G401 (cell line): ENCODE data around the gene HAS3. TPM values are rescaled to one million over a fixed set of nuclear protein-coding genes. Genes with fewer than 3 reads are reported as not detected.
"Not testable (repeated sequence)": the region's sequence is repeated elsewhere in the genome, so short reads cannot be mapped to it uniquely, and the experiment has no call there.

ENCODE experiments used
- DNase-seq: peaks from one replicate; pipeline ENCODE4 v3.0.0-alpha.2; 2015; ENCODE audit warnings: low spot score
- in situ Hi-C: cut with HindIII; loops from 2 replicates; pipeline ENCODE4 v1.10.0; 2016; ENCODE audit warnings: low sequenced_read_pairs, mixed read lengths
- total RNA-seq: library from RNA; depleted of rRNA; stranded (reverse); fragments of >200 nt; shearing (Covaris generic); gene quantifications from 2 replicates; pipeline ENCODE4 v1.2.3, GENCODE V29; 2014

The HAS3 gene
- total RNA-seq, 1 experiment from 2014 or later = 2.6 TPM

- in situ Hi-C loops = no loop called here
- DNase-seq = no peak
These were observed 9.0 kb downstream of the HAS3 start for GRCh38 chr16:69114346-69114975.

GRCh38 chr16:69114976-69115355 is 9.5 kb downstream of the HAS3 start:
- no peak for DNase-seq
- in situ Hi-C loops = no loop called here

- in situ Hi-C loops = no loop called here
- DNase-seq = no peak
These were observed 9.9 kb downstream of the HAS3 start for GRCh38 chr16:69115361-69115760.

GRCh38 chr16:69115837-69116236 is 10.4 kb downstream of the HAS3 start:
- in situ Hi-C loops = no loop called here
- DNase-seq = no peak

GRCh38 chr16:69116256-69116875 is 10.9 kb downstream of the HAS3 start:
- no peak for DNase-seq
- in situ Hi-C loops = no loop called here

GRCh38 chr16:69116906-69117305 is 11.5 kb downstream of the HAS3 start:
- no peak for DNase-seq
- in situ Hi-C loops = no loop called here

GRCh38 chr16:69118468-69118867 is 13.0 kb downstream of the HAS3 start:
- in situ Hi-C loops = no loop called here
- no peak for DNase-seq

GRCh38 chr16:69118994-69119393 is 13.5 kb downstream of the HAS3 start:
- no peak for DNase-seq
- in situ Hi-C loops = no loop called here

- in situ Hi-C loops = no loop called here
- DNase-seq = no peak
These were observed 14.1 kb downstream of the HAS3 start for GRCh38 chr16:69119536-69119935.

- in situ Hi-C loops = no loop called here
- DNase-seq = no peak
These were observed 14.7 kb downstream of the HAS3 start for GRCh38 chr16:69120096-69120664.

GRCh38 chr16:69123910-69124309 is 18.5 kb downstream of the HAS3 start:
- in situ Hi-C loops = no loop called here
- DNase-seq = peak; percentile 82

GRCh38 chr16:69124406-69124805 is 19.0 kb downstream of the HAS3 start:
- in situ Hi-C loops, DNase-seq: not testable (repeated sequence)

- in situ Hi-C loops, DNase-seq: not testable (repeated sequence)
These were observed 19.5 kb downstream of the HAS3 start for GRCh38 chr16:69124961-69125360.

- in situ Hi-C loops = no loop called here
These were observed 20.8 kb downstream of the HAS3 start for GRCh38 chr16:69126221-69126620.

GRCh38 chr16:69126801-69127200 is 21.3 kb downstream of the HAS3 start:
- DNase-seq, in situ Hi-C loops: not testable (repeated sequence)

More at GRCh38 chr16:69126221-69126620, 20.8 kb downstream of the HAS3 start:
- no peak for DNase-seq

- in situ Hi-C loops = no loop called here
- no peak for DNase-seq
These were observed 22.6 kb downstream of the HAS3 start for GRCh38 chr16:69127966-69128510.

- no peak for DNase-seq
- in situ Hi-C loops = no loop called here
These were observed 25.0 kb downstream of the HAS3 start for GRCh38 chr16:69130461-69130860.

GRCh38 chr16:69131167-69131838 is 25.9 kb downstream of the HAS3 start:
- DNase-seq = peak; percentile 27
- in situ Hi-C loops = no loop called here

- peak; percentile 65 for DNase-seq
- in situ Hi-C loops = no loop called here
These were observed 26.5 kb downstream of the HAS3 start for GRCh38 chr16:69131839-69132423.
